ENCODE measurements around the gene BABAM2. TPM values are rescaled to one million over a fixed set of nuclear protein-coding genes. Genes with fewer than 3 reads are reported as not detected.

Gene BABAM2
- total RNA-seq, 1 experiment from 2014 or later: 27.1 TPM

DNA sequence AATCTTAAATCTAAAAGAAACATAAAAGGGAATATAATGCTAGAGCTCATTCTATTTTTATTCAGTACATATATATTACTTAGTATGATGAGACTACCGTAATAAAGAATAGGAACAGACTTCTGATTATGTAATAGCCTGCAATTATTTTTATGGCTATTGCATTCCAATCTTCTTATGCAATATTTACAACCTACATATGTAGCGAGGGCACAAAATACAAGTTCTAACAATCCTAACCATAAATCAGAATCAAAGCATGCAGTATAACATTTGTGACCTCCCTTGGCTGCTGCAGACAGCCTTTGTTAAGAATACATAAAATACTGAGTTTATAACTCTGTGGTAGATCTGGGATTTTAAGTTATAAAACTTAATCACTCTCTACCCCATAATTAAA is 177.6 kb downstream of the BABAM2 start:
- Histone ChIP-seq H3K4me1 (ENCODE audit: insufficient read depth, low read length) (no peaks in the 10 kb centered on the region), H3T11ph (ENCODE audit: low read length) (no peak overlapping the region), H3K18ac (ENCODE audit: insufficient read length, low read depth, low read length) (no peak overlapping the region)

More for the DNA sequence above, 177.6 kb downstream of the BABAM2 start:
- no peak overlapping the region for H3K9ac ChIP-seq (ENCODE audit: extremely low read depth, insufficient read length, low read length)
- H2AK5ac ChIP-seq (ENCODE audit: insufficient read length, low read length): no peak overlapping the region
- no peak overlapping the region for H3K4ac ChIP-seq (ENCODE audit: low read depth, low read length)
- H3K4me2 ChIP-seq (ENCODE audit: insufficient read depth, insufficient read length, low read length): no peak overlapping the region
- H4K8ac ChIP-seq (replicated peaks; ENCODE audit: insufficient read length, low read depth, low read length): no peak overlapping the region
- no peaks in the 10 kb centered on the region for H3K79me2 ChIP-seq (ENCODE audit: insufficient read depth, low read length)
- no CpG with 5 or more reads among the region's 2 CpGs for WGBS (ENCODE audit: extremely low coverage, insufficient read length, low lambda C conversion rate)
- H3K27me3 ChIP-seq (ENCODE audit: insufficient read depth, low read length): no peaks in the 10 kb centered on the region
- H2BK5ac ChIP-seq (ENCODE audit: insufficient read length, low read length): no peak overlapping the region
- Mint-ChIP-seq H3K27me3 (ENCODE audit: low read depth) (no peaks in the 10 kb centered on the region), H3K9me3 (no peaks in the 10 kb centered on the region), H3K27ac (no peak overlapping the region), H3K4me1 (no peaks in the 10 kb centered on the region), H3K36me3 (ENCODE audit: insufficient read depth in 1 of 3, low read depth in 3 of 3) (no peaks in the 10 kb centered on the region), H3K4me3 (no peak overlapping the region)
- no peak overlapping the region for H3K27ac ChIP-seq (ENCODE audit: insufficient read length, low read depth, low read length)
- H3K23me2 ChIP-seq (ENCODE audit: insufficient read length, low read depth, low read length, poor library complexity, severe bottlenecking): no peaks in the 10 kb centered on the region
- H3K23ac ChIP-seq (ENCODE audit: insufficient read length, low read depth, low read length): no peak overlapping the region
- TF ChIP-seq, protein P1, sequence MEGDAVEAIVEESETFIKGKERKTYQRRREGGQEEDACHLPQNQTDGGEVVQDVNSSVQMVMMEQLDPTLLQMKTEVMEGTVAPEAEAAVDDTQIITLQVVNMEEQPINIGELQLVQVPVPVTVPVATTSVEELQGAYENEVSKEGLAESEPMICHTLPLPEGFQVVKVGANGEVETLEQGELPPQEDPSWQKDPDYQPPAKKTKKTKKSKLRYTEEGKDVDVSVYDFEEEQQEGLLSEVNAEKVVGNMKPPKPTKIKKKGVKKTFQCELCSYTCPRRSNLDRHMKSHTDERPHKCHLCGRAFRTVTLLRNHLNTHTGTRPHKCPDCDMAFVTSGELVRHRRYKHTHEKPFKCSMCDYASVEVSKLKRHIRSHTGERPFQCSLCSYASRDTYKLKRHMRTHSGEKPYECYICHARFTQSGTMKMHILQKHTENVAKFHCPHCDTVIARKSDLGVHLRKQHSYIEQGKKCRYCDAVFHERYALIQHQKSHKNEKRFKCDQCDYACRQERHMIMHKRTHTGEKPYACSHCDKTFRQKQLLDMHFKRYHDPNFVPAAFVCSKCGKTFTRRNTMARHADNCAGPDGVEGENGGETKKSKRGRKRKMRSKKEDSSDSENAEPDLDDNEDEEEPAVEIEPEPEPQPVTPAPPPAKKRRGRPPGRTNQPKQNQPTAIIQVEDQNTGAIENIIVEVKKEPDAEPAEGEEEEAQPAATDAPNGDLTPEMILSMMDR (conservative IDR thresholded peaks at IDR 0.05): no peak
- no peak overlapping the region for H2BK15ac ChIP-seq (ENCODE audit: low read depth, low read length)
- no peaks in the 10 kb centered on the region for H3K9me3 ChIP-seq (ENCODE audit: control insufficient read depth, low read depth, low read length)
- no peak overlapping the region for H2BK20ac ChIP-seq (ENCODE audit: low read depth, low read length, poor library complexity, severe bottlenecking)
- H2BK12ac ChIP-seq (ENCODE audit: insufficient read length, low read depth, low read length): no peak overlapping the region
- H3K56ac ChIP-seq (ENCODE audit: insufficient read length, low read depth, low read length): no peak overlapping the region
- H2AFZ ChIP-seq (ENCODE audit: low read length): no peak overlapping the region
- no peak overlapping the region for H4K5ac ChIP-seq (ENCODE audit: insufficient read length, low read depth, low read length)
- DNase-seq: no peak
- H2BK120ac ChIP-seq (ENCODE audit: low read depth, low read length, poor library complexity, severe bottlenecking): no peak overlapping the region
- no peak overlapping the region for H3K14ac ChIP-seq (ENCODE audit: insufficient read depth, low read length)
- no peak overlapping the region for H4K91ac ChIP-seq (ENCODE audit: insufficient read length, low read depth, low read length)
- H3K79me1 ChIP-seq (ENCODE audit: insufficient read depth, low read depth, low read length, poor library complexity, severe bottlenecking): no peaks in the 10 kb centered on the region
- no peaks in the 10 kb centered on the region for H4K20me1 ChIP-seq (ENCODE audit: control insufficient read depth, insufficient read depth, insufficient read length)

Data from H9 (cell line).